Measurements from ENCODE around the gene PRDM16. TPM values are rescaled to one million over a fixed set of nuclear protein-coding genes. Genes with fewer than 3 reads are reported as not detected.
A peak's percentile ranks its signal among the peaks of the same experiment; 100 is the strongest.

Gene PRDM16
- total and polyA plus RNA-seq, 2 of the 8 experiments (the other 6 are each of a cell fraction or from before 2014, with no cell fraction given), result 0.39 to 0.43 TPM

DNA sequence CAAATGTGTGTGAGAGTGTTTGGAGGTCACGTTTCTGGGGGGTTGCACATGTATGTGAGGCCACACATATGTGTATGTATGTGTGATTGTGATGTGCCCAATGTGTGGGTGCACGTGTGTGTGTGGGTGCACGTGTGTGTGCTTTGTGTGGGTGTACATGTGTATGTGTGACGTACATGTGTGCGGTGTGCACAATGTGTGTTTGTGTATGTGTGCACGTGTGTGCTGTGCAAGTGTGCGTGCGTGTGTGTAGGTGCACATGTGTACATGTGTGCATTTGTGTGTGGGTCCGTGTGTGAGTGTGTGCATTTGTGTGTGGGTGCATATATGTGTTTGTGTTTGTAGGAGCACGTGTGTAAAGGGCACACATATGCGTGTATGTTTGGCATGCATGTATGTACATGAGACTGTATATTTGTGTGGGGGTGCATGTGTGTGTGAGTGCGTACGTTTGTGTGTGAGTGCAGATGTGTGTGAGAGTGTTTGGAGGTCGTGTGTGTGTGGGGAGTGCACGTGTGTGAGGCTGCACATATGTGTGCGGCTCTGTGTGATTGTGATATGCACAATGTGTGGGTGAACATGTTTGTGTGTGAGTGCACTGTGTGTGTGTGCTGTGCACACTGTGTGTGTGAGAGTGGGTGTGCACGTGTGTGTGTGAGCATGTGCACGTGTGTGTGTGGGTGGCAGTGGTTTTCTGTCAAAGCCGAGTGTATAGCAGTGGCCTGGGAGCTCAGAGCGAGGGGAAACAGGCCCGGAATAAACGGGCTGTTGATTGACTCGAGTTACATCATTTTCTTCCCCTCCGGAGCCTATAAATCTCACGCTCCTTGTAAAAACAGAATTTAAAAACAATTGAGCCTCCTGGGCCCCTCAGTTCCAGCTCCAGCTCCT, 252.8 kb downstream of the PRDM16 start:
- no peak overlapping the region for H3K56ac ChIP-seq (replicated peaks; ENCODE audit: insufficient read length, low read depth, low read length)
- no peak overlapping the region for H3K4me2 ChIP-seq (ENCODE audit: insufficient read depth in 1 of 2, low read depth in 2 of 2, low read length in 2 of 2)
- no peaks in the 10 kb centered on the region for H3K79me2 ChIP-seq (ENCODE audit: control insufficient read depth in 1 of 2, insufficient read depth in 2 of 2, low read length in 2 of 2)
- TF ChIP-seq, protein P1, sequence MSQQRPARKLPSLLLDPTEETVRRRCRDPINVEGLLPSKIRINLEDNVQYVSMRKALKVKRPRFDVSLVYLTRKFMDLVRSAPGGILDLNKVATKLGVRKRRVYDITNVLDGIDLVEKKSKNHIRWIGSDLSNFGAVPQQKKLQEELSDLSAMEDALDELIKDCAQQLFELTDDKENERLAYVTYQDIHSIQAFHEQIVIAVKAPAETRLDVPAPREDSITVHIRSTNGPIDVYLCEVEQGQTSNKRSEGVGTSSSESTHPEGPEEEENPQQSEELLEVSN (IDR thresholded peaks at IDR 0.05), result no peak
- TF ChIP-seq BRCA1 (IDR thresholded peaks at IDR 0.05; ENCODE audit: low read depth, low read length) (no peak), CBX5 (IDR thresholded peaks at IDR 0.05; ENCODE audit: low read depth, low read length) (no peak), RFX5 (IDR thresholded peaks at IDR 0.05; ENCODE audit: borderline replicate concordance, low read depth, low read length) (no peak), ASH2L (IDR thresholded peaks at IDR 0.05; ENCODE audit: low read length) (no peak), CEBPB (IDR thresholded peaks at IDR 0.05; ENCODE audit: low read depth, low read length) (no peak), FOSL1 (IDR thresholded peaks at IDR 0.05; ENCODE audit: insufficient read depth, low read depth, low read length) (no peak), CTCF (IDR thresholded peaks at IDR 0.05; ENCODE audit: control extremely low read depth in 1 of 3, insufficient read depth in 1 of 3, low read depth in 1 of 3, low read length in 3 of 3) (no peak)
- H3K9me3 ChIP-seq (ENCODE audit: insufficient read depth in 2 of 2, low read depth in 1 of 2, low read length in 1 of 2), result no peaks in the 10 kb centered on the region; a peak in 1 of 4 replicates
- ChIA-PET CTCF (ENCODE audit: partially characterized antibody) (interaction anchor here (0.9 to 2.1 kb wide), 4 partner anchors 12 to 298 kb away, joined by 3 to 11 read pairs (median 4); no protein-coding TSS in a partner anchor), POLR2A (ENCODE audit: partially characterized antibody) (no interaction called here)
- peak overlapping the region; percentile 24; the same call in 1 of the 2 replicates for H3K18ac ChIP-seq (ENCODE audit: extremely low read depth, low read length)
- no peak overlapping the region for H4K5ac ChIP-seq (ENCODE audit: insufficient read length, low read depth, low read length)
- peaks cover 0 to 2% (median 0%) of the 10 kb centered on the region in 4 experiments; a peak in 1 of 7 replicates for H3K4me1 ChIP-seq (replicated peaks in 1 of 4; ENCODE audit: control insufficient read depth in 3 of 4, insufficient read depth in 4 of 4, low read length in 3 of 4)
- H2BK20ac ChIP-seq (ENCODE audit: low read length), result no peak overlapping the region
- H4K20me1 ChIP-seq (replicated peaks in 1 of 2; ENCODE audit: control insufficient read depth in 1 of 2, insufficient read depth in 2 of 2, low read length in 2 of 2), result peaks cover 0 to 7% of the 10 kb centered on the region in 2 experiments
- FAIRE-seq (no peak), DNase-seq (ENCODE audit: low read depth in 1 of 2, low spot score in 2 of 2) (no peak)
- no peak overlapping the region for H3K4me3 ChIP-seq (ENCODE audit: extremely low read depth in 1 of 4, insufficient read depth in 2 of 4, low read depth in 3 of 4, low read length in 4 of 4)
- no peak overlapping the region for H3K14ac ChIP-seq (ENCODE audit: insufficient read length)
- peak overlapping the region; percentile 86 for H4K8ac ChIP-seq (ENCODE audit: extremely low read depth, insufficient read depth, low read length)
- H2BK15ac ChIP-seq (ENCODE audit: low read length), result peak overlapping the region; percentile 78; the same call in 1 of the 2 replicates
- H3K9ac ChIP-seq (replicated peaks in 1 of 4; ENCODE audit: extremely low read depth in 1 of 4, low read depth in 3 of 4, low read length in 3 of 4), result no peak overlapping the region
- no peaks in the 10 kb centered on the region for H3K79me1 ChIP-seq (ENCODE audit: low read depth, low read length)
- no peak overlapping the region for H3K23ac ChIP-seq (ENCODE audit: insufficient read length)
- no peaks in the 10 kb centered on the region; the same call in 1 of the 2 replicates for H3K23me2 ChIP-seq (ENCODE audit: low read depth, low read length)
- H2BK5ac ChIP-seq (ENCODE audit: low read depth, low read length), result peak overlapping the region; percentile 66; the same call in 1 of the 2 replicates
- no peaks in the 10 kb centered on the region for H3K36me3 ChIP-seq (ENCODE audit: control insufficient read depth in 2 of 4, insufficient read depth in 4 of 4, low read length in 3 of 4)
- H2BK12ac ChIP-seq (ENCODE audit: low read depth, low read length), result 0 out of 2 replicates have a peak overlapping the region, but pooled peaks have one; percentile 39
- WGBS, 2 experiments (ENCODE audit: extremely low coverage in 1 of 2, insufficient coverage in 1 of 2, insufficient read length in 1 of 2, insufficient replicate concordance in 2 of 2, low coverage in 1 of 2, low lambda C conversion rate in 2 of 2, missing lambda C conversion rate in 1 of 2), result 90% methylated on average over 25 of the region's 25 CpGs; no CpG with 5 or more reads in 1 of the 2 experiments
- peaks cover 0 to 4% (median 0%) of the 10 kb centered on the region in 4 experiments; a peak in 2 of 7 replicates for H3K27me3 ChIP-seq (replicated peaks in 1 of 4; ENCODE audit: control insufficient read depth in 3 of 4, extremely low read depth in 1 of 4, insufficient read depth in 3 of 4, low read length in 3 of 4)
- H3K27ac ChIP-seq (ENCODE audit: low read depth, low read length), result no peak overlapping the region
- peak overlapping the region; percentile 77 for H4K91ac ChIP-seq (replicated peaks; ENCODE audit: insufficient read length, low read length)
- H3K4ac ChIP-seq (replicated peaks; ENCODE audit: insufficient read length, low read depth, low read length), result peak overlapping the region; percentile 29
- H2BK120ac ChIP-seq (replicated peaks; ENCODE audit: low read depth, low read length), result no peak overlapping the region
- H2AFZ ChIP-seq (ENCODE audit: low read length), result no peak overlapping the region
- H2AK5ac ChIP-seq (ENCODE audit: low read depth, low read length), result peak overlapping the region; percentile 71

Data from H1 (cell line).